GM12878 (cell line): Measurements from ENCODE around the gene FOXP1. TPM values are rescaled to one million over a fixed set of nuclear protein-coding genes. Genes with fewer than 3 reads are reported as not detected.
A peak's percentile ranks its signal among the peaks of the same experiment; 100 is the strongest.

Experiments used
- ATAC-seq: fragments of 200-7000 bp; cut with Tn5 transposase; 3 replicates; pipeline ENCODE4 v1.9.1; 2020; ENCODE audit warnings: mild to moderate bottlenecking, moderate library complexity
- BruUV-seq: library from RNA; stranded (reverse); fragments of 400-500 nt; replicated peaks from 2 replicates; lab custom pipeline; 2021; lab: Mats Ljungman, UMichigan
- CTCF ChIA-PET: fragments of 300-600 bp; sonication (Branson Sonifier 250); formaldehyde crosslinking; extraction: SDS; loops from one replicate; lab custom pipeline; 2021; ENCODE audit warnings: inconsistent platforms; lab: Yijun Ruan, JAX
- POLR2A ChIA-PET: fragments of 350-600 bp; formaldehyde crosslinking; extraction: SDS; loops from one replicate; lab custom pipeline; 2021; ENCODE audit warnings: inconsistent platforms; lab: Charles Lee
- RAD21 ChIA-PET: fragments of 300-600 bp; sonication (Branson Sonifier 250); formaldehyde crosslinking; loops from one replicate; lab custom pipeline; 2023; ENCODE audit warnings: antibody characterized with exemption; ENCODE audit not compliant: unreplicated experiment; lab: Charles Lee
- SMC1A ChIA-PET: fragments of 300-600 bp; sonication (Branson Sonifier 250); formaldehyde crosslinking; loops from one replicate; lab custom pipeline; 2023; ENCODE audit not compliant: unreplicated experiment, uncharacterized antibody; lab: Charles Lee
- DNase-seq: peaks from one replicate; pipeline ENCODE4 v3.0.0-alpha.2; 2011; ENCODE audit warnings: low read depth, low spot score
- FAIRE-seq: peaks from 3 replicates; lab custom pipeline; 2011; peaks lifted over from hg19 to GRCh38; lab: Jason Lieb, UNC
- H2AFZ ChIP-seq: 2 replicates; pipeline ENCODE4 v1.6.0; 2011; ENCODE audit warnings: low read depth, low read length, control low read depth; ENCODE audit not compliant: control insufficient read depth
- H3K27ac ChIP-seq: 2 replicates; pipeline ENCODE4 v1.5.1; 2011; ENCODE audit warnings: control low read depth; ENCODE audit not compliant: control insufficient read depth, insufficient read depth
- H3K27me3 ChIP-seq, 2 experiments: replicated peaks in 1 of 2; 2 replicates each; pipeline versions ENCODE4 v1.6.0 to v1.6.1; 2011; ENCODE audit warnings: low read length in 1 of 2; ENCODE audit not compliant: control insufficient read depth in 2 of 2, insufficient read depth in 2 of 2
- H3K36me3 ChIP-seq, 2 experiments: 2 replicates each; pipeline ENCODE4 v1.5.1; 2011; ENCODE audit warnings: low read length in 1 of 2; ENCODE audit not compliant: control insufficient read depth in 2 of 2, insufficient read depth in 2 of 2
- H3K4me1 ChIP-seq: 2 replicates; pipeline ENCODE4 v1.6.1; 2011; ENCODE audit warnings: mild to moderate bottlenecking, low read length, moderate library complexity, mixed read lengths; ENCODE audit not compliant: control insufficient read depth, insufficient read depth
- H3K4me2 ChIP-seq: 2 replicates; pipeline ENCODE4 v1.6.0; 2011; ENCODE audit warnings: control low read depth; ENCODE audit not compliant: control insufficient read depth, insufficient read depth
- H3K4me3 ChIP-seq: fragments of 200-600 bp; sonication (generic); 2 replicates; pipeline ENCODE4 v1.5.1; 2016
- H3K79me2 ChIP-seq: 2 replicates; pipeline ENCODE4 v1.6.0; 2011; ENCODE audit warnings: low read length; ENCODE audit not compliant: control insufficient read depth, insufficient read depth
- H3K9ac ChIP-seq: 2 replicates; pipeline ENCODE4 v1.8.0; 2011; ENCODE audit warnings: low read length, control low read depth, mixed read lengths; ENCODE audit not compliant: control insufficient read depth, insufficient read depth
- H3K9me3 ChIP-seq: replicated peaks from 3 replicates; pipeline ENCODE4 v1.5.1; 2011; ENCODE audit warnings: mild to moderate bottlenecking, low read length; ENCODE audit not compliant: control insufficient read depth, insufficient read depth
- H4K20me1 ChIP-seq: 2 replicates; pipeline ENCODE4 v1.6.0; 2011; ENCODE audit not compliant: control insufficient read depth, insufficient read depth
- EP300 ChIP-seq, 2 experiments: fragments of 150-350 bp in 1 of 2; IDR thresholded peaks; 2 replicates each; pipeline ENCODE4 v1.6.1; 2011 to 2012; ENCODE audit warnings: low read depth in 2 of 2, low read length in 2 of 2, borderline replicate concordance in 1 of 2, improper control_type of control experiment in 1 of 2, inconsistent platforms in 1 of 2; ENCODE audit not compliant: control insufficient read depth in 1 of 2
- IRF4 ChIP-seq: IDR thresholded peaks from 2 replicates; pipeline ENCODE4 v1.6.1; 2011; ENCODE audit warnings: low read depth, low read length
- JUND ChIP-seq: IDR thresholded peaks from 2 replicates; pipeline ENCODE4 v1.6.1; 2012; ENCODE audit warnings: low read depth, mild to moderate bottlenecking, low read length, improper control_type of control experiment, moderate library complexity
- MEF2B ChIP-seq: fragments of 450-650 bp; IDR thresholded peaks from 2 replicates; pipeline ENCODE4 v1.6.1; 2018; ENCODE audit warnings: mild to moderate bottlenecking, moderate library complexity; ENCODE audit not compliant: partially characterized antibody, poor library complexity, severe bottlenecking
- SIN3A ChIP-seq: IDR thresholded peaks from 2 replicates; pipeline ENCODE4 v1.6.1; 2012; ENCODE audit warnings: low read depth, low read length, improper control_type of control experiment
- SMC3 ChIP-seq: IDR thresholded peaks from 2 replicates; pipeline ENCODE4 v1.6.1; 2011; ENCODE audit warnings: low read length, improper control_type of control experiment, borderline replicate concordance
- TCF12 ChIP-seq: IDR thresholded peaks from 2 replicates; pipeline ENCODE4 v1.6.1; 2011; ENCODE audit warnings: low read depth, mild to moderate bottlenecking, low read length
- ZNF207 ChIP-seq: fragments of 450-650 bp; IDR thresholded peaks from 2 replicates; pipeline ENCODE4 v1.6.1; 2014; ENCODE audit warnings: antibody characterized with exemption, mild to moderate bottlenecking, borderline replicate concordance
- WGBS: methylation state at CpG from one replicate; pipeline ENCODE4 v1.1.6; 2016; ENCODE audit warnings: low lambda C conversion rate; ENCODE audit not compliant: insufficient replicate concordance, insufficient coverage; ENCODE audit errors: missing lambda C conversion rate; 5-methylcytosine and 5-hydroxymethylcytosine counted together
- in situ Hi-C: fragments of 300-500 bp; cut with MboI; formaldehyde crosslinking; loops from 9 replicates; pipeline ENCODE4 v1.14.3; 2018; ENCODE audit warnings: mixed read lengths
- intact Hi-C: fragments of 100-400 bp; cut with micrococcal nuclease; formaldehyde crosslinking; loops from one replicate; pipeline ENCODE4 v1.14.2; 2022; ENCODE audit not compliant: unreplicated experiment
- polyA plus RNA-seq, 11 experiments: library from polyadenylated mRNA; depleted of rRNA in 4 of 11; unstranded in 6 of 11; stranded (reverse) in 5 of 11; fragments of >200 nt; fragmentation: Nextera tagmentation in 4 of 11; fragmentation: Illumina TruSeq in 1 of 11; extraction: Ambion mirVana in 4 of 11; extraction: Trizol in 1 of 11; gene quantifications; 1 replicate in 1 of 11; 2 replicates in 10 of 11; pipeline versions ENCODE4 v1.2.1 to v1.2.3, GENCODE V29; 2011 to 2016; ENCODE audit warnings: inconsistent platforms in 2 of 11, missing spikeins in 2 of 11, low read depth in 1 of 11
- total RNA-seq, 4 experiments: library from RNA; depleted of rRNA in 3 of 4; stranded (reverse); fragments of >200 nt in 3 of 4; fragmentation: Illumina TruSeq in 1 of 4; extraction: Trizol in 1 of 4; gene quantifications; 2 replicates each; pipeline versions ENCODE4 v1.2.1 to v1.2.3, GENCODE V29; 2013 to 2021
- TF ChIP-seq, protein P1 (sequence below): fragments of 450-650 bp; IDR thresholded peaks from 2 replicates; pipeline ENCODE4 v1.6.1; 2016; ENCODE audit warnings: mild to moderate bottlenecking, moderate library complexity, borderline replicate concordance

The FOXP1 gene
- total and polyA plus RNA-seq, 10 of the 15 experiments (the other 5 are each of a cell fraction or from before 2014, with no cell fraction given), result 0.05 to 1.6 (median 0.20) TPM; not detected in 1

DNA sequence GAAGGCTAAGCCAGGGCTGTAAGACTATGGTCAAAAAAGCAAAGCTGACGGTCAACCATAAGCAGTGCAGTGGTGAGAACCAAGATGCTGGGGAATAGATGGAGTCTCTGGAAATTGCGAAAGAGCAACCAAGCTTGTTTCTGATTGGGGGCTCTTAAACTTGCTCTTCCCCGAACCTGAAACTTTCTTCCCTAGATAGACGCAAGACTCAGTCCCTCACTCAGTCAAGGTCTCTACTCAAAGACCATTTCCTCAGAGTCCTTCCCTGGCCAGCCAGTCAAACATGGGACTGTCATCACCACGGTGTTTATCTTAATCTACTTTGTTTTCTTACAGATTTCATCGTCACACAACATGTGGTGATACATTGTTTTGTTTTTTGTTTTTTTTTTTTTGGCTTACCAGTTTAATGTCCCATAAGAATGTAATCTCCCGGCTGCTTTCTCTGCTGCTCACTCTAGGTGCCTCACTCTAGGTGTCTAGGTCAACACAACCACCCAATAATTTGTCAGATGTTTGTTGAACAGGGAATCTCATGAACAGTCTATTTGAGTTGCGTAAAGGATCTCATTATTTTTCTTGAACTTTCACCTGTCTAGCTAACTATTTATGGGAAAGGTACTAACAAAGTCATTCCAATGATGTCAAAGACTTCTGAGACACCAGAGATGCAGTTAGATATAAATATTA, 495.4 kb downstream of the FOXP1 start:
- no peak for ATAC-seq
- DNase-seq, result no peak
- BruUV-seq, result no TSS peak
- ChIA-PET CTCF (no interaction called here), POLR2A (no interaction called here), RAD21 (no interaction called here), SMC1A (no interaction called here)
- 28% methylated on average over 7 of the region's 8 CpGs for WGBS
- Histone ChIP-seq H3K4me2 (peak overlapping the region; percentile 79), H3K36me3 (no peaks in the 10 kb centered on the region), H3K9ac (0 out of 2 replicates have a peak overlapping the region, but pooled peaks have one; percentile 24), H3K79me2 (no peaks in the 10 kb centered on the region), H3K4me1 (peaks cover 34% of the 10 kb centered on the region), H3K4me3 (no peak overlapping the region), H4K20me1 (no peaks in the 10 kb centered on the region), H2AFZ (no peak overlapping the region; the same call in 1 of the 2 replicates), H3K9me3 (no peaks in the 10 kb centered on the region; the same call in 2 of the 3 replicates), H3K27me3 (no peaks in the 10 kb centered on the region), H3K27ac (peak overlapping the region; percentile 81)
- intact Hi-C loops (no loop called here), in situ Hi-C loops (loop anchor here (10.0 kb wide), 1 partner anchor 307 kb away; no protein-coding TSS in a partner anchor)
- 0 out of 2 replicates have a peak, but pooled peaks have one; percentile 7 for TF ChIP-seq SMC3
- no peak for TF ChIP-seq SIN3A
- FAIRE-seq, result no peak

DNA sequence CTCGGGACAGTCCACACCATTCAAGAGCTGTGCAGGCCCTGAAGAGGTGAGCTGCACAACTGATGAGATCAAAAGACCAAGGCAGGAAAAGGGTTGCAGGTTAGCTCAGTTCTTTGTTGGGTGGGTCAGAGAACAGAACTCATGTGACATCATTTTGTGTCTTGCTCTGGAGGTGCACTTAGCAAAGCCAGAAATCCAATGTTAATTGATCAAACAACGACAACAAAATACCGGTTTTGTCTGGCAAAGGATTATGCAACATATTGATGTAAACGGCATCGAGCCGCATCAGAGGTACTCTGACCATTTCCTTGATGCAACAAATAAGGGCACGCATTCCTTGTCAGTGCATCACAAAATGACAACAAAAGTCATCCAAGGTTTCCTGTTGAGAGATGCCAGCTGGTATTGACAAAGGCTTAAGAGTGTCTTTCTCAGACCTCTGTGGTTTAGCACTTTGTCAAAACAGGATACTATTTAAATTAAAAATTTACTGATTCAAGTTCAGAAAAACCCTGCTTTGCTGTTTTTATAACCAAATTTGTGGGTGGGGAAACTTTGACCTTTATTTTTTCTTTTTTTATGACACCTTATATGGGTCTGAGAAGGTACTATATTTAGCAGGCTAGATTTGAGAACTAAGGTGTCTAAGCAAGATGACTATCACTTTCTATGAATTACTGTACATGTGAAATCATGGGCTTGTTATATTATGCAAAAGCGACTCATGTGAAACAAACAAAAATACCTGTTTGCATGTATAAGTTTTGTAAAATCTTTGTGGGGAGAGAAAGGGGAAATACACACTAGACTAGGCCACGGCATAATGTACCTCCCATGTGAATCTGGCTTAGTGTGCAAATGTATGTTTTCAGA, 496.1 kb downstream of the FOXP1 start:
- WGBS, result 6% methylated on average over 9 of the region's 9 CpGs
- in situ Hi-C loops (loop anchor here (10.0 kb wide), 1 partner anchor 307 kb away; no protein-coding TSS in a partner anchor), intact Hi-C loops (loop anchor here (1.0 to 2.0 kb wide), 4 partner anchors 63 to 305 kb away; no protein-coding TSS in a partner anchor)
- H3K79me2 ChIP-seq, result no peaks in the 10 kb centered on the region
- H3K9me3 ChIP-seq, result peaks cover 2% of the 10 kb centered on the region; the same call in 1 of the 3 replicates
- POLR2A ChIA-PET, result no interaction called here
- BruUV-seq, result no TSS peak
- no peaks in the 10 kb centered on the region for H3K27me3 ChIP-seq
- no peaks in the 10 kb centered on the region for H4K20me1 ChIP-seq
- H3K9ac ChIP-seq, result no peak overlapping the region
- H2AFZ ChIP-seq, result peak overlapping the region; percentile 28; the same call in 1 of the 2 replicates
- no peak overlapping the region for H3K4me3 ChIP-seq
- H3K4me2 ChIP-seq, result peak overlapping the region; percentile 79
- peak; percentile 88 for ATAC-seq
- DNase-seq, result peak; percentile 80
- peak; percentile 74 for FAIRE-seq
- peaks cover 34% of the 10 kb centered on the region for H3K4me1 ChIP-seq
- CTCF ChIA-PET, result interaction anchor here (1.2 kb wide), 1 partner anchor 78 kb away, joined by 4 read pairs; no protein-coding TSS in a partner anchor
- SMC1A ChIA-PET, result no interaction called here
- RAD21 ChIA-PET, result no interaction called here
- no peaks in the 10 kb centered on the region for H3K36me3 ChIP-seq
- H3K27ac ChIP-seq, result peak overlapping the region; percentile 81
- TF ChIP-seq, protein P1, sequence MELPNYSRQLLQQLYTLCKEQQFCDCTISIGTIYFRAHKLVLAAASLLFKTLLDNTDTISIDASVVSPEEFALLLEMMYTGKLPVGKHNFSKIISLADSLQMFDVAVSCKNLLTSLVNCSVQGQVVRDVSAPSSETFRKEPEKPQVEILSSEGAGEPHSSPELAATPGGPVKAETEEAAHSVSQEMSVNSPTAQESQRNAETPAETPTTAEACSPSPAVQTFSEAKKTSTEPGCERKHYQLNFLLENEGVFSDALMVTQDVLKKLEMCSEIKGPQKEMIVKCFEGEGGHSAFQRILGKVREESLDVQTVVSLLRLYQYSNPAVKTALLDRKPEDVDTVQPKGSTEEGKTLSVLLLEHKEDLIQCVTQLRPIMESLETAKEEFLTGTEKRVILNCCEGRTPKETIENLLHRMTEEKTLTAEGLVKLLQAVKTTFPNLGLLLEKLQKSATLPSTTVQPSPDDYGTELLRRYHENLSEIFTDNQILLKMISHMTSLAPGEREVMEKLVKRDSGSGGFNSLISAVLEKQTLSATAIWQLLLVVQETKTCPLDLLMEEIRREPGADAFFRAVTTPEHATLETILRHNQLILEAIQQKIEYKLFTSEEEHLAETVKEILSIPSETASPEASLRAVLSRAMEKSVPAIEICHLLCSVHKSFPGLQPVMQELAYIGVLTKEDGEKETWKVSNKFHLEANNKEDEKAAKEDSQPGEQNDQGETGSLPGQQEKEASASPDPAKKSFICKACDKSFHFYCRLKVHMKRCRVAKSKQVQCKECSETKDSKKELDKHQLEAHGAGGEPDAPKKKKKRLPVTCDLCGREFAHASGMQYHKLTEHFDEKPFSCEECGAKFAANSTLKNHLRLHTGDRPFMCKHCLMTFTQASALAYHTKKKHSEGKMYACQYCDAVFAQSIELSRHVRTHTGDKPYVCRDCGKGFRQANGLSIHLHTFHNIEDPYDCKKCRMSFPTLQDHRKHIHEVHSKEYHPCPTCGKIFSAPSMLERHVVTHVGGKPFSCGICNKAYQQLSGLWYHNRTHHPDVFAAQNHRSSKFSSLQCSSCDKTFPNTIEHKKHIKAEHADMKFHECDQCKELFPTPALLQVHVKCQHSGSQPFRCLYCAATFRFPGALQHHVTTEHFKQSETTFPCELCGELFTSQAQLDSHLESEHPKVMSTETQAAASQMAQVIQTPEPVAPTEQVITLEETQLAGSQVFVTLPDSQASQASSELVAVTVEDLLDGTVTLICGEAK, result no peak
- no peak for TF ChIP-seq ZNF207
- peak; percentile 41; the same call in 1 of the 2 replicates for TF ChIP-seq IRF4
- TF ChIP-seq MEF2B, result peak; percentile 97
- TF ChIP-seq JUND, result peak; percentile 68
- TF ChIP-seq TCF12, result peak; percentile 97
- TF ChIP-seq EP300 (IDR thresholded peaks at IDR 0.05; ENCODE audit: borderline replicate concordance in 1 of 2, control insufficient read depth in 1 of 2, low read depth in 2 of 2, low read length in 2 of 2), result peak; percentile 6 to 80; a peak in 3 of 4 replicates
